Fibroblast of peridontal ligament (primary cell): ENCODE results near the gene CCR4.
A peak's percentile ranks its signal among the peaks of the same experiment; 100 is the strongest.
"Not testable (repeated sequence)": the region's sequence is repeated elsewhere in the genome, so short reads cannot be mapped to it uniquely, and the experiment has no call there.

ENCODE experiments used
- DNase-seq: peaks from one replicate; pipeline ENCODE4 v3.0.0-alpha.2; 2010; ENCODE audit errors: extremely low read depth

The CCR4 gene

GRCh38 chr3:32951410-32951811 lies at the start of gene CCR4:
TSS of gene CCR4 (plus strand) at chr3:32951644. CDS start at chr3:32953423, 1,779 bp downstream.
- DNase-seq = no peak

GRCh38 chr3:32902887-32903371 lies 48.5 kb upstream of the CCR4 start:
- DNase-seq = not testable (repeated sequence)

GRCh38 chr3:32903953-32904352 lies 47.5 kb upstream of the CCR4 start:
- DNase-seq = no peak

GRCh38 chr3:32909999-32910398 lies 41.4 kb upstream of the CCR4 start:
- DNase-seq = no peak

- peak; percentile 65 for DNase-seq
These were observed 40.5 kb upstream of the CCR4 start for GRCh38 chr3:32910954-32911353.

GRCh38 chr3:32912046-32912445 lies 39.4 kb upstream of the CCR4 start:
- DNase-seq = no peak

- peak; percentile 57 for DNase-seq
These were observed 37.5 kb upstream of the CCR4 start for GRCh38 chr3:32913790-32914446.

GRCh38 chr3:32919920-32920319 lies 31.5 kb upstream of the CCR4 start:
- DNase-seq = no peak

GRCh38 chr3:32922078-32922477 lies 29.4 kb upstream of the CCR4 start:
- DNase-seq = no peak

- DNase-seq = no peak
These were observed 21.3 kb upstream of the CCR4 start for GRCh38 chr3:32930161-32930560.

- not testable (repeated sequence) for DNase-seq
These were observed 20.2 kb upstream of the CCR4 start for GRCh38 chr3:32931273-32931672.

GRCh38 chr3:32934150-32934742 lies 17.2 kb upstream of the CCR4 start:
- peak; percentile 49 for DNase-seq

GRCh38 chr3:32937331-32937730 lies 14.1 kb upstream of the CCR4 start:
- no peak for DNase-seq

GRCh38 chr3:32939531-32940284 lies 11.7 kb upstream of the CCR4 start:
- not testable (repeated sequence) for DNase-seq

- no peak for DNase-seq
These were observed 10.7 kb upstream of the CCR4 start for GRCh38 chr3:32940726-32941125.

- DNase-seq = no peak
These were observed 6.3 kb upstream of the CCR4 start for GRCh38 chr3:32945136-32945535.

- not testable (repeated sequence) for DNase-seq
These were observed 5.8 kb upstream of the CCR4 start for GRCh38 chr3:32945598-32945997.

- DNase-seq = no peak
These were observed 4.3 kb upstream of the CCR4 start for GRCh38 chr3:32946973-32947788.

- DNase-seq = peak; percentile 82
These were observed 3.6 kb upstream of the CCR4 start for GRCh38 chr3:32947789-32948238.

GRCh38 chr3:32948625-32949445 lies 2.6 kb upstream of the CCR4 start:
- DNase-seq = no peak

- DNase-seq = no peak
These were observed 928 bp upstream of the CCR4 start for GRCh38 chr3:32950516-32950915.
